ENCODE measurements around the gene COX8C.
"Not testable (repeated sequence)": the region's sequence is repeated elsewhere in the genome, so short reads cannot be mapped to it uniquely, and the experiment has no call there.

COX8C gene

GRCh38 chr14:93320489-93320888 is 26.5 kb upstream of the COX8C start:
- DNase-seq (ENCODE audit: low read depth, low spot score): peak; percentile 13

GRCh38 chr14:93322929-93323599 is 23.9 kb upstream of the COX8C start:
- DNase-seq (ENCODE audit: low read depth, low spot score): no peak

GRCh38 chr14:93323600-93324174 is 23.3 kb upstream of the COX8C start:
- no peak for DNase-seq (ENCODE audit: low read depth, low spot score)

GRCh38 chr14:93326196-93326595 is 20.8 kb upstream of the COX8C start:
- DNase-seq (ENCODE audit: low read depth, low spot score): no peak

GRCh38 chr14:93328546-93328945 is 18.4 kb upstream of the COX8C start:
- no peak for DNase-seq (ENCODE audit: low read depth, low spot score)

- DNase-seq (ENCODE audit: low read depth, low spot score): no peak
These were observed 16.9 kb upstream of the COX8C start for GRCh38 chr14:93329965-93330608.

- DNase-seq (ENCODE audit: low read depth, low spot score): no peak
These were observed 16.4 kb upstream of the COX8C start for GRCh38 chr14:93330609-93331000.

GRCh38 chr14:93331002-93331727 is 15.8 kb upstream of the COX8C start:
- no peak for DNase-seq (ENCODE audit: low read depth, low spot score)

GRCh38 chr14:93331728-93332396 is 15.1 kb upstream of the COX8C start:
- no peak for DNase-seq (ENCODE audit: low read depth, low spot score)

- DNase-seq (ENCODE audit: low read depth, low spot score): peak; percentile 86
These were observed 14.6 kb upstream of the COX8C start for GRCh38 chr14:93332397-93332852.

- peak; percentile 99 for DNase-seq (ENCODE audit: low read depth, low spot score)
These were observed 13.9 kb upstream of the COX8C start, which contains the start of gene BTBD7 for GRCh38 chr14:93332853-93333630. TSS of gene BTBD7 (minus strand) at chr14:93333036. CDS start at chr14:93296051, 36,985 bp downstream.

GRCh38 chr14:93333631-93334103 is 13.3 kb upstream of the COX8C start:
- DNase-seq (ENCODE audit: low read depth, low spot score): no peak

GRCh38 chr14:93337143-93337753 is 9.7 kb upstream of the COX8C start:
- no peak for DNase-seq (ENCODE audit: low read depth, low spot score)

GRCh38 chr14:93337884-93338283 is 9.1 kb upstream of the COX8C start:
- DNase-seq (ENCODE audit: low read depth, low spot score): no peak

GRCh38 chr14:93343266-93343665 is 3.7 kb upstream of the COX8C start:
- no peak for DNase-seq (ENCODE audit: low read depth, low spot score)

- no peak for DNase-seq (ENCODE audit: low read depth, low spot score)
These were observed 3.2 kb upstream of the COX8C start for GRCh38 chr14:93343797-93344196.

- no peak for DNase-seq (ENCODE audit: low read depth, low spot score)
These were observed 868 bp downstream of the COX8C start for GRCh38 chr14:93347850-93348249.

GRCh38 chr14:93348292-93348691 is 1.3 kb downstream of the COX8C start:
- no peak for DNase-seq (ENCODE audit: low read depth, low spot score)

- not testable (repeated sequence) for DNase-seq (ENCODE audit: low read depth, low spot score)
These were observed 7.9 kb downstream of the COX8C start for GRCh38 chr14:93354873-93355272.

GRCh38 chr14:93368996-93369712 is 22.2 kb downstream of the COX8C start:
- DNase-seq (ENCODE audit: low read depth, low spot score): no peak

Data from astrocyte of the hippocampus (primary cell).